ENCODE results near the gene ART4. TPM values are rescaled to one million over a fixed set of nuclear protein-coding genes. Genes with fewer than 3 reads are reported as not detected.

ART4 gene, protein sequence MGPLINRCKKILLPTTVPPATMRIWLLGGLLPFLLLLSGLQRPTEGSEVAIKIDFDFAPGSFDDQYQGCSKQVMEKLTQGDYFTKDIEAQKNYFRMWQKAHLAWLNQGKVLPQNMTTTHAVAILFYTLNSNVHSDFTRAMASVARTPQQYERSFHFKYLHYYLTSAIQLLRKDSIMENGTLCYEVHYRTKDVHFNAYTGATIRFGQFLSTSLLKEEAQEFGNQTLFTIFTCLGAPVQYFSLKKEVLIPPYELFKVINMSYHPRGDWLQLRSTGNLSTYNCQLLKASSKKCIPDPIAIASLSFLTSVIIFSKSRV
- not detected for total RNA-seq

DNA sequence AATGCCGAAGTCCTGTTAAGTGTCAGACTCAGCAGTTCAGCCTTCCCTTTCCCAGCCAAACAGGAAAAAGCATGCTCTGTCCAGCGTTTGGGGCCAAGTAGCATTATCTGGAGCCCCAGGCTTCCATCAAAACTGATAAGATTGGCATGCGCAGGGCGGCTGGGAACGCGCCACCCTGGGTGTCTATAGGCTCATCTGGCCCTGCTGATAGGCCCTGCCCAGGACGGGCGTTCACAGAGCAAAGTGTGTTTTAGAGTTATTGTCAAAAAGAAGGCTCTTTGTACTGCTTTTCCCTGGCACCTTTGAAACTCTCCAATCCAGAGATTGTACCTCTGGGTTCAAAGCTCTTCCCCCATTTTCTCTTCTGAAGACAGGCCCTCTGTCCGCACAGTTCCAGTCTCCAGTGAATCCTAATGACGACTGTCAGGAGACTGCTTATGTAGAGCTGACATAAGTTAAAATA is at the start of gene ART4:
Gene ART4 (minus strand): TSS at position 102 of the 463 bp plus-strand sequence. CDS start 413 bp downstream, outside the sequence.
- peaks cover 11% of the 10 kb centered on the region for H3K4me1 Mint-ChIP-seq (ENCODE audit: low read depth)
- no peak within 1 kb of the TSS for H3K4me3 Mint-ChIP-seq
- ATAC-seq (replicated peaks in 1 of 2) = no peak
- H3K27ac Mint-ChIP-seq = no peak within 1 kb of the TSS
- DNase-seq = no peak
- H3K9me3 Mint-ChIP-seq = no peaks in the 10 kb centered on the region
- H3K36me3 Mint-ChIP-seq (ENCODE audit: insufficient read depth in 2 of 2) = no peaks in the 10 kb centered on the region
- H3K27me3 Mint-ChIP-seq (ENCODE audit: low read depth) = peaks cover 19% of the 10 kb centered on the region

DNA sequence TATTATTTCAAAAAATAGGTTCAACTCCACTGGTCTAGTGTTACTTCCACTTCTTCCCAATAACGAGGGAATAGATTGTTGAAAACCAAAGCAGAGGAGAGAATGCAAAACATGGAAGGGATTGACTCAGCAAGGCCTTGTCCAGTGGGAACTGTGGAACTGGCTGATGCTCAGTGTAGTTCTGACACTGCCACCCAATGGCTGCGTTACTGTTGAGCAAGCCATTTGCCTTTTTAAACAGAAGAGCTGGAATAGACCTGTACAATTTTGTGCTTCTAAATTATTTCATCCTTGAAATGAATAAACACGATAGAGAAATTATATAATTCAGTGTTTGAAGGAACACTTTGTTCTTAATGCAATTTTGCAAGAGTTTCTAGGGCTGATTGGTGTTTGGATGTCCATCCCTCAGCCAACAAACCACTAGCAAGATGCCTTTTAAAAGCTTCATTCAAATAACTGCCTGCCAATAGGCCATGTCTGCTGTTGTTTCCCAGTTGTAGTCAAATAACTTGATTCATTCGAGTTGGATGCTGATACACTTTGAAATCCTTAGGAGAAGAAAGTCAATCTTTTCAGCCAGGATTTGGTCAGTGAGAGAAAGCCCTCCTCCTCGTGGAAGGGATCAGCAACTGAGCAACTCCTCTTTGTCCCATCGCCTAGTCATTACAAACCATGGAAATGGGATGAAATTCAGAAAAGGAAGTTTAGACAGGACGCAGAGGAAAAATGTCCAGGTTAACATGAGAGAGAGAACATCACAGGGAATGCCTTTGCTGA is 49.6 kb upstream of the ART4 start:
- Mint-ChIP-seq H3K27me3 (ENCODE audit: low read depth) (peaks cover 7% of the 10 kb centered on the region), H3K9me3 (no peaks in the 10 kb centered on the region), H3K36me3 (ENCODE audit: insufficient read depth in 2 of 2) (no peaks in the 10 kb centered on the region), H3K4me1 (ENCODE audit: low read depth) (no peaks in the 10 kb centered on the region), H3K27ac (no peak overlapping the region), H3K4me3 (no peak overlapping the region)
- no peak for DNase-seq
- ATAC-seq (replicated peaks in 1 of 2) = no peak

DNA sequence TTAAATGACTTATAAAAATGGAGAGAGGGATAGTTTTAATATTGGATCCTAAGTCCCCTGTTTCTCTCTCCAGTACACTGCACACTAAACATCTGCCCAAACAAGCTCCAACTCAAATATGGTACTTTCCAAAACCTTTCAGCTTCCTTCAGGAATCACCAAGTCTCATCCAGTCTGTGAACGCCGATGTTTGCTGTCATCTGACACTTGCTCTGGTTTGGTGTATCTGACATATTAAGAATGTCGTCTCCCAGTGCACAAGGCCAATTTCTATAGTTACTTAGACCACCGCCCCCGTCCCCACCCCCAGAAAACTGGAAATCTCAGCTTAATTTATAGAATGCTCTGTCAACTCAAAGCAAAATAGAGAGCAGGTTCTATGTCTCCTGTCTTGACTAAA is 47.4 kb upstream of the ART4 start:
- peaks cover 16% of the 10 kb centered on the region for H3K4me1 Mint-ChIP-seq (ENCODE audit: low read depth)
- H3K36me3 Mint-ChIP-seq (ENCODE audit: insufficient read depth in 2 of 2) = no peaks in the 10 kb centered on the region
- H3K4me3 Mint-ChIP-seq = no peak overlapping the region
- DNase-seq = no peak
- peaks cover 22% of the 10 kb centered on the region for H3K27me3 Mint-ChIP-seq (ENCODE audit: low read depth)
- no peak for ATAC-seq (replicated peaks in 1 of 2)
- no peaks in the 10 kb centered on the region for H3K9me3 Mint-ChIP-seq
- H3K27ac Mint-ChIP-seq = no peak overlapping the region

DNA sequence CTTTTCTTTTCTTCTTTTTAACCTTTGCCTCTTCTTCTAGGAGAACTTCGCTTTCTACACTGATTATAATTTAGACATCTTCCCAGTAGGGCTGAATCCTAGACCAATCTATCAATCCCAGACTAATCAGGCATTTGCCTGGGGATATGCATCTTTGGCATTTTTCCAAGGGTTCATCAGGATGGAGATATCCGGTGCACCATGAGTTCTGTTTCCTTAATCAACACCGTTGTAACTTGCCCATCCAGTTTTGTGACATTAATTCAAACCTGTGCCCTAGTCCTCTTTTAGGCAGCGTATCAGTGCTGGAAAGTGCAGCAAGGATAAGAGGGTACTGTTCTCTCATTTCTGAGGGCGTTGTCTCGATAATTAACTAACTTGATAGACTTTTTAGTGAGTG is 42.9 kb upstream of the ART4 start:
- Mint-ChIP-seq H3K4me1 (ENCODE audit: low read depth) (peaks cover 31% of the 10 kb centered on the region), H3K9me3 (no peaks in the 10 kb centered on the region), H3K27me3 (ENCODE audit: low read depth) (peaks cover 28% of the 10 kb centered on the region), H3K36me3 (ENCODE audit: insufficient read depth in 2 of 2) (no peaks in the 10 kb centered on the region), H3K4me3 (no peak overlapping the region), H3K27ac (no peak overlapping the region)
- no peak for DNase-seq
- ATAC-seq (replicated peaks in 1 of 2) = no peak

DNA sequence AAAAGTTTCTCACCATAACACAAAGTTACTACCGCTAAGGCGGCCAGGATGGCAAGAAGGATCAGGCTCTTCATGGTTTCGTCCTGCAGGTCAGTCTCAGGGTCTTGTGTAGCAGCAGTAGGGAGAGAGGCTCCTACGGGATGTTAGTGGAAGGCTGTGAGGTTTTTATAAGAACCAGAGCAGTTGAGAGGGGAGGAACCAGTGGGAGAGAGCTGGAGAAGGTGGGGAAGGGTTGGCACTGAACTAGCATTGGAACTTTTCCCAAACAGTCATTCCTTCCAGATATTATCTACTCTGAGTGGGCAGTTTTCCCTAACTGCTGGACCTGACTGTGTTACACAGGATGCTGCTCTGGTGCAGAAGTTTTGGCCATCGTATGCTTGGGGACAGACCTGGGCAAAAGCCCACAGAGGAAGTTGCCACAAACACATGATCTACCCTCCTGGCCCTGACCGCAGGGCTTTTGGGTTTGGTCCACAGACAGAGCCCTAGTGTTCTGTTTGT is 42.4 kb upstream of the ART4 start, which contains the start of gene MGP:
Gene MGP (minus strand): TSS at position 137 of the 504 bp plus-strand sequence. CDS start 63 bp downstream, at position 74.
- Mint-ChIP-seq H3K27ac (no peak within 1 kb of the TSS), H3K27me3 (ENCODE audit: low read depth) (peaks cover 28% of the 10 kb centered on the region), H3K36me3 (ENCODE audit: insufficient read depth in 2 of 2) (no peaks in the 10 kb centered on the region), H3K9me3 (no peaks in the 10 kb centered on the region), H3K4me1 (ENCODE audit: low read depth) (peaks cover 34% of the 10 kb centered on the region), H3K4me3 (peak within 1 kb of the TSS; percentile 48 to 77)
- no peak for ATAC-seq (replicated peaks in 1 of 2)
- DNase-seq = no peak

DNA sequence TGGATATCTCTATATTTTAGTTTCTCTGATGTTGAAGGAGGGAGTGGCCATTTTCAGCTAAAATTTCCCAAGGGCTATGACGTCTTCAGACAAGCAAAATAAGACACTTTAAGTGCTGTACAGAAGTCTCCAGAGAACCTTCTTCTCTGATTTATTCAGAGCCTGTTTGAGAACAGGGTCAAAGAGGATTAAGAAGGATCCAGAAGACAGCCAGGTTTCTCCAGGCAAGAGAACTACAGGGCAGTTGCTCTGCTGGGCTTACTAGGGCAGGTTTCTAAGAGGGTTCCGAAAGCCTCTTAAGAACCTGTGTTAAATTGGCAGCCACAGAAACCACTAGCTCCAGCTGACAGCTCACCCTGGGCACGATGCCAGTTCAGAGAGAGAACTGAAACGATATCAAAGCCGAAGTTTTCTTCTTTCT is 41.1 kb upstream of the ART4 start:
- peak overlapping the region; percentile 48 to 77 for H3K4me3 Mint-ChIP-seq
- peak; percentile 98 to 99 for ATAC-seq (replicated peaks in 1 of 2)
- H3K4me1 Mint-ChIP-seq (ENCODE audit: low read depth) = peaks cover 38% of the 10 kb centered on the region
- H3K27ac Mint-ChIP-seq = no peak overlapping the region
- no peaks in the 10 kb centered on the region for H3K36me3 Mint-ChIP-seq (ENCODE audit: insufficient read depth in 2 of 2)
- peaks cover 28% of the 10 kb centered on the region for H3K27me3 Mint-ChIP-seq (ENCODE audit: low read depth)
- peaks cover 2 to 5% of the 10 kb centered on the region in 2 donors for H3K9me3 Mint-ChIP-seq
- peak; percentile 78 to 82 for DNase-seq

DNA sequence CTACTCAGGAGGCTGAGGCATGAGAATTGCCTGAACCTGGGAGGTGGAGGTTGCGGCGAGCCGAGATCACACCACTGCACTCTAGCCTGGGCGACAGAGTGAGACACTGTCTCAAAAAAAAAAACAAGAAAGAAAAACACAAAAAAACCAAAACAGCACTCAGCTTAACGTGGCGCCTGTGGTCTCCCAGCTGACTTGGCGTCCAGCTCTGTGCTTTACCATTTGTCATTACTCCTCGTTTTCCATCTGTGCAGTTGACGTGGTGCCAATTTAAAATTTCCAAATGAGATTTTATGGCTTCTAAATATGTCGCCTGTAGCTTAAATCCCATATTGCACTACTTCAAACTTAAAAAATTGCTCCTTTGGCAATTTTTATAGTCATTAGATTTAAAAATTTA is 40.4 kb upstream of the ART4 start:
- peaks cover 38% of the 10 kb centered on the region for H3K4me1 Mint-ChIP-seq (ENCODE audit: low read depth)
- no peak for DNase-seq
- no peak overlapping the region for H3K27ac Mint-ChIP-seq
- H3K4me3 Mint-ChIP-seq = no peak overlapping the region
- H3K27me3 Mint-ChIP-seq (ENCODE audit: low read depth) = peaks cover 28% of the 10 kb centered on the region
- no peaks in the 10 kb centered on the region for H3K36me3 Mint-ChIP-seq (ENCODE audit: insufficient read depth in 2 of 2)
- peaks cover 3 to 5% of the 10 kb centered on the region in 2 donors for H3K9me3 Mint-ChIP-seq
- no peak for ATAC-seq (replicated peaks in 1 of 2)

DNA sequence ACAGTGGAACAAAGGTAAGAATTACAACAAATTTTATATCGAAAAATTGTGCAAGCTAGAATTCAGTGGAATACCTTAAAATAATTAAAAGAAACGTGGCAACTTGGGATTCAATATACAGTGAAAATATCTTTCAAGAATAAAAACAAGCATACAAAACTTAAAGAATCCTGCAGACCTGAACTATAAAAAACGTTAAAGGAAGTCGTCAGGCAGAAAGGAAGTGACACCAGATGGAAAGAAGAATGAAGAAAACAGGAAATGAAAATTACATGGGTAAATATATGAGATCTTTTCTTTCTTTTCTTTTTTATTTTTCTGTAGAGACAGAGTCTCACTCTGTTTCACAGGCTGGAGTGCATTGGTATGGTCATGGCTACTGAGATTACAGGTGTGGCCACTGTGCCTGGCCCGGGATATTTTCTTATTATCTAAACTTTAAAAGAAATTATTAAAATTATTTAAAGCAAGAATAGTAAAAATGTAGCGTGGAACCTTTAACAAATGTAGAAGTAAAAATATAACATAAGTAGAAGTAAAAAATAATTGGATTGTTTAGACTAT is 37.6 kb upstream of the ART4 start:
- no peak for ATAC-seq (replicated peaks in 1 of 2)
- H3K4me3 Mint-ChIP-seq = peak overlapping the region in 1 of 2 donors; percentile 45
- peak overlapping the region; percentile 83 for H3K27ac Mint-ChIP-seq

DNA sequence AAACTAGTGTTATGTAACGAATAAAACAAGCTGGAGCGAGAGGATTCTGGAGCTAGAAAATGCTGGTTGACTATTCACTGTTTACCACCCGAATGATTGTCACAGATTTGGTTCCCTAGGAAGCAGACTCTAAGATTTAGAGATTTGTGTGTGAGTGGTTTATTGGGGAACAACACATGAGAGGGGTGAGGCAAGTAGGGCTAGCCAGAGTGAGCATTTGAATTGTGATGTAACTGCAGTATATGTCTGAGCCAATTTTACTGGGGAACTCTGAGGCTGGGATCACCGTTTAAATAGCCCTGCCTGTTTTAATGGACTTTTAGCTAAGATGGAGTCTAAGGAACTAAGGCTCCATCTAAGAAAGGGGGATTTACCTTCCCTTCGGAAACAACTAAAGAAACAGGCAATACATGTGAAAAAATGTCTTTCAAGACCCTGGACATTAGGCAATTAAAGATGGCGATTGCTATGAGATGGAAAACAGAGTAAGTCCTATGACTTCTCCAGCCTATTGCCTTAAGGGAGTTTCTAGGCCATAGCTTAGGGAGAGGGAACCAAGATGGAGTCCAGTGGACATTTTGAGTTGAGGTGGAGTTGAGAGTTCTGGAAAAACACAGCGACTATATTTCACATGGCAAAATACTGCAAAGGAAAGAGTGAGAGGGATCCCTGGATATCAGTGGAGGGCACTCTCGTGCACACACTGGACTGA is 36.1 kb upstream of the ART4 start:
- no peak overlapping the region for H3K27ac Mint-ChIP-seq
- H3K4me1 Mint-ChIP-seq (ENCODE audit: low read depth) = peaks cover 11% of the 10 kb centered on the region
- no peak overlapping the region for H3K4me3 Mint-ChIP-seq

More for the DNA sequence above, 37.6 kb upstream of the ART4 start:
- no peaks in the 10 kb centered on the region for H3K36me3 Mint-ChIP-seq (ENCODE audit: insufficient read depth in 2 of 2)
- H3K9me3 Mint-ChIP-seq = peaks cover 3 to 5% of the 10 kb centered on the region in 2 donors
- peaks cover 9% of the 10 kb centered on the region for H3K27me3 Mint-ChIP-seq (ENCODE audit: low read depth)
- H3K4me1 Mint-ChIP-seq (ENCODE audit: low read depth) = peaks cover 24% of the 10 kb centered on the region
- DNase-seq = no peak

DNA sequence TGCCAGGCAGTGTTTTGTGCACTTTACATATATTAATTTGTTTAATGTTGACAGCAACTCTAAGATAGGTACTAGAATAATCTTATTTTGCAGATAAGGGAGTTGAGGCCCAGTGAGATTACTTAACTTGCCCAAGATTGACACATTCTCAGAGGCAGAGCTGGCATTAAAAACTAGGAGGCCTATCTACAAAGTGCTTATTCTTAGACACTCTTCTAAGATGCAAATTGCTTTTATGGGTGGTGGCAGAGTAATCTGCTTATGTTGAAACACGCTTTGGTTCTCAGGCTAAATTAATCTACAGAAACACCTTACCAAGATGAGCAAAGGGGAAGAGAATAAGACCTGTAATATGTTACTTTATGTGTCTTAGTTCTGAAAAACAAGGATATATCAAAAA is 35.2 kb upstream of the ART4 start:
- peaks cover 7% of the 10 kb centered on the region for H3K4me1 Mint-ChIP-seq (ENCODE audit: low read depth)
- H3K36me3 Mint-ChIP-seq (ENCODE audit: insufficient read depth in 2 of 2) = no peaks in the 10 kb centered on the region
- H3K27ac Mint-ChIP-seq = no peak overlapping the region
- no peaks in the 10 kb centered on the region for H3K27me3 Mint-ChIP-seq (ENCODE audit: low read depth)
- H3K4me3 Mint-ChIP-seq = no peak overlapping the region
- H3K9me3 Mint-ChIP-seq = peaks cover 3 to 5% of the 10 kb centered on the region in 2 donors
- ATAC-seq (replicated peaks in 1 of 2) (no peak), DNase-seq (no peak)

More for the DNA sequence above, 36.1 kb upstream of the ART4 start:
- H3K36me3 Mint-ChIP-seq (ENCODE audit: insufficient read depth in 2 of 2) = no peaks in the 10 kb centered on the region
- DNase-seq = no peak
- no peaks in the 10 kb centered on the region for H3K27me3 Mint-ChIP-seq (ENCODE audit: low read depth)
- ATAC-seq (replicated peaks in 1 of 2) = no peak
- peaks cover 3 to 5% of the 10 kb centered on the region in 2 donors for H3K9me3 Mint-ChIP-seq

DNA sequence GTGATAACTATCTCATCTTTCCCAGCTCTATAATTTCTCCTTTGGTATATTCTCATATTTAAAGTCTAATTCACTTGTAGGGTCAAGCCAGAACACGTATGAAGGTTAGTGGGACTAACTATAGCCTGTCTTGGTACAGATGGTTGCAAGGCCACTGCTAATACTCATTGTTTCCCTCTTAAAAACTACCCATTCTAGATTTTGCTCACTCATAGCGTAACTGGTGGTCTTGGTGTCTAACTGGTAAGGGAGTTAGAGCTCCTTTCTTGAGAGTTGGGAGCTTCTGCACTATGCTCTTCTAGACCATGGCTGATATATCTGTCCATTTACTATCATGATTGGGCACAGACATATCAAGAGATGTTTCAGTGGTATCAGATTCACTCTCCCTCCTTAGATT is 33.5 kb upstream of the ART4 start:
- Mint-ChIP-seq H3K36me3 (ENCODE audit: insufficient read depth in 2 of 2) (no peaks in the 10 kb centered on the region), H3K4me3 (no peak overlapping the region), H3K9me3 (peaks cover 3 to 5% of the 10 kb centered on the region in 2 donors), H3K27me3 (ENCODE audit: low read depth) (no peaks in the 10 kb centered on the region), H3K4me1 (ENCODE audit: low read depth) (peaks cover 7% of the 10 kb centered on the region), H3K27ac (no peak overlapping the region)
- ATAC-seq (replicated peaks in 1 of 2) (peak in 1 of 2 donors; percentile 26), DNase-seq (no peak)

DNA sequence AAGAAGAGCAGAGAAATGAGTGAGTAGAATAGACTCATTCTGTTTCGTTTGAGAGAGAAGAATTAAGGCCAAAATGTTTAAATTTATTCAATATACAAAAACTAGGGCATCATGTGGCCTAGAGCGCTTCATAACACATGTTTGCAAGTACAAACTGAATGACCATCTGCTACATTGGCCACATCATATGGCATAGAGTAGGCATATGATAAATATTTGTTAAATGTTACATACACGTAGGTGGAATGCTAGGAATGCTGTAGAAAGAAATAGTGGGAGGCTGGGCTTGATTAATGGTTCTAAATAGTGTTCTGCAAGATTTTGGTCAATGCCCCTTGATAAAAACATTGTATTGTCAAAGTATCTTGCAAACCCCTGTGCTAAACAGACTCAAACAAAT is 31.6 kb upstream of the ART4 start:
- H3K4me1 Mint-ChIP-seq (ENCODE audit: low read depth) = no peaks in the 10 kb centered on the region
- H3K27me3 Mint-ChIP-seq (ENCODE audit: low read depth) = no peaks in the 10 kb centered on the region
- ATAC-seq (replicated peaks in 1 of 2) (no peak), DNase-seq (no peak)
- no peak overlapping the region for H3K4me3 Mint-ChIP-seq
- H3K27ac Mint-ChIP-seq = no peak overlapping the region
- H3K9me3 Mint-ChIP-seq = peaks cover 3 to 4% of the 10 kb centered on the region in 2 donors
- no peaks in the 10 kb centered on the region for H3K36me3 Mint-ChIP-seq (ENCODE audit: insufficient read depth in 2 of 2)

Data from activated T-cell treated with anti-CD3 and anti-CD28 coated beads, Interleukin-2, amount 50 U/mL, for 72 hours (primary cell).